ENCODE measurements around the gene HOXB5. TPM values are rescaled to one million over a fixed set of nuclear protein-coding genes. Genes with fewer than 3 reads are reported as not detected.

The HOXB5 gene
- total RNA-seq, 1 donor from 2014 or later: not detected

GRCh38 chr17:48630009-48630924 lies 36.7 kb upstream of the HOXB5 start:
- no peak for DNase-seq (ENCODE audit: low spot score)
- intact Hi-C loops (cut with DNase I): no loop called here

- intact Hi-C loops (cut with DNase I): no loop called here
Observed at GRCh38 chr17:48629411-48629759, 35.8 kb upstream of the HOXB5 start.

GRCh38 chr17:48628649-48629410 lies 35.3 kb upstream of the HOXB5 start:
- DNase-seq (ENCODE audit: low spot score): no peak
- intact Hi-C loops (cut with DNase I): no loop called here

More at GRCh38 chr17:48629411-48629759, 35.8 kb upstream of the HOXB5 start:
- no peak for DNase-seq (ENCODE audit: low spot score)

GRCh38 chr17:48627623-48628521 lies 34.3 kb upstream of the HOXB5 start:
- intact Hi-C loops (cut with DNase I): no loop called here
- DNase-seq (ENCODE audit: low spot score): no peak

- intact Hi-C loops (cut with DNase I): no loop called here
Observed at GRCh38 chr17:48627118-48627597, 33.6 kb upstream of the HOXB5 start.

GRCh38 chr17:48626245-48627117 lies 32.9 kb upstream of the HOXB5 start, which contains the start of gene HOXB9:
HOXB9 (minus strand) TSS chr17:48626358; CDS start chr17:48626269, 89 bp downstream.
- intact Hi-C loops (cut with DNase I): no loop called here
- no peak for DNase-seq (ENCODE audit: low spot score)

More at GRCh38 chr17:48627118-48627597, 33.6 kb upstream of the HOXB5 start:
- no peak for DNase-seq (ENCODE audit: low spot score)

GRCh38 chr17:48625495-48626244 lies 32.1 kb upstream of the HOXB5 start:
- DNase-seq (ENCODE audit: low spot score): no peak
- intact Hi-C loops (cut with DNase I): no loop called here

- no peak for DNase-seq (ENCODE audit: low spot score)
- intact Hi-C loops (cut with DNase I): loop anchor here (5.0 kb wide), 1 partner anchor 363 kb away; no protein-coding TSS in a partner anchor
Observed at GRCh38 chr17:48624544-48625494, 31.2 kb upstream of the HOXB5 start.

- DNase-seq (ENCODE audit: low spot score): no peak
- intact Hi-C loops (cut with DNase I): loop anchor here (5.0 kb wide), 1 partner anchor 362 kb away; no protein-coding TSS in a partner anchor
Observed at GRCh38 chr17:48624118-48624517, 30.5 kb upstream of the HOXB5 start.

GRCh38 chr17:48623583-48623982 lies 30.0 kb upstream of the HOXB5 start:
- no peak for DNase-seq (ENCODE audit: low spot score)
- intact Hi-C loops (cut with DNase I): loop anchor here (5.0 kb wide), 1 partner anchor 361 kb away; no protein-coding TSS in a partner anchor

- intact Hi-C loops (cut with DNase I): loop anchor here (5.0 kb wide), 1 partner anchor 361 kb away; no protein-coding TSS in a partner anchor
- DNase-seq (ENCODE audit: low spot score): no peak
Observed at GRCh38 chr17:48622857-48623256, 29.3 kb upstream of the HOXB5 start.

GRCh38 chr17:48621410-48622392 lies 28.1 kb upstream of the HOXB5 start:
- intact Hi-C loops (cut with DNase I): loop anchor here (5.0 kb wide), 1 partner anchor 359 kb away; no protein-coding TSS in a partner anchor
- DNase-seq (ENCODE audit: low spot score): no peak

GRCh38 chr17:48620461-48621139 lies 27.0 kb upstream of the HOXB5 start:
- no peak for DNase-seq (ENCODE audit: low spot score)
- intact Hi-C loops (cut with DNase I): loop anchor here (5.0 kb wide), 1 partner anchor 358 kb away; no protein-coding TSS in a partner anchor

GRCh38 chr17:48619826-48620449 lies 26.4 kb upstream of the HOXB5 start:
- intact Hi-C loops (cut with DNase I): loop anchor here (5.0 to 10.0 kb wide), 6 partner anchors 283 to 595 kb away; partner anchors contain the start of gene IGF2BP1
- DNase-seq (ENCODE audit: low spot score): no peak
